GM21529 (cell line): ENCODE data around the gene NRP2.

Experiments
- ATAC-seq: cut with Tn5 transposase; IDR thresholded peaks from one replicate; pipeline ENCODE4 v1.9.1; 2021; ENCODE audit not compliant: unreplicated experiment

The NRP2 gene

DNA sequence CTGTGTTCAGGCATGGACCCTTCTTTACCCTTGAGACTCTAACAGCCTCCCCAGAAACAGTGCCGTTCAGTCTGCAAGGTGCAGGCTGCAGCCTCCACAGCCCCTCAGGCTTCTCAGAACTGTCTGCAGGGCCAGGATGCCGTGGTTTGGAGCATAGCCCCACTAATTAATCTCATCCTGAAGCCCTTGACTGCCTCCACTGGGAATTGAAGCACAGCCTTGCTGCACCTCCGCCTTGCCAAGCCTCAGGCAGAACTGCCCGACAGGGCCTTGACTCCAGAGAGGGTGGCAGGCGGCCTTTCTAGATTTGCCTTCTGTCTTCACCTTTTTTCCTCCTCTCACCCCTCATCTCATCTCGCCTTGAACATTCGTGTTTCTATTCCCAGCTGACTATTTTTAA lies 119.8 kb downstream of the NRP2 start:
- ATAC-seq = no peak

DNA sequence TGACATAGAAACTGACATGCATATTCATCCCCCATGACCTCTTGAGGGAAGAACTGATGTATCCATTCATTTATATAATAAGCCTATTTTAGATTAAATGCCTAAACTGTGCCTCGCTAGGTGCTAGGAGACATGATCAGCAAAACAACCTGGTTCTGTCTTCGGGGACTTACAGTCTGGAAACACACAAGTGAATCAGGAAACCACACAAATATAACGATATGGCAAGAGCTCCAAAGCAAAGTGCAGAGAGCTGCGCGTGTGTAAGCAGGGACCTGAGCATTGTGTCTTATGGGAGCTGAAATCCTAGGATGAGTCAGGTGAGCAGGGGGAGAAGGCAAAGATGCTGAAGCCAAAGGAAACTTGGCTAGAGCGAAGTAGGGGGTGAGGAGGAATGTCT lies 120.6 kb downstream of the NRP2 start:
- no peak for ATAC-seq

DNA sequence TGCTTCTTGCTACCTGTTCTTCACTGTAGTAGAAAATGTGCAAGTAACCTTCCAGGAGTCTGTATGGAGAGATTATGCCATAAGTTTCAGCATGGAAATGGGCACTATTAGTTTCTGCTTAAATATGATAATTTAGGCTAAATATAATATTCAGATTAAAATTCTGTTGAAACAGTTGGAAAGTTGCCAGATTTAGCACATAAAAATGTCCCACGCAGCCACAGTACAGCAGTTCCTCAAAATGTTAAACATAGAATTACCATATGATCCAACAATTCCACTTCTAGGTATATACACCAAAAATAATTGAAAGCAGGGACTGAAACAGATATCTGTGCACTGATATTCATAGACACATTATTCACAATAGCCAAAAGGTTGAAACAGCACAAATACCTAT lies 121.2 kb downstream of the NRP2 start:
- ATAC-seq = no peak

DNA sequence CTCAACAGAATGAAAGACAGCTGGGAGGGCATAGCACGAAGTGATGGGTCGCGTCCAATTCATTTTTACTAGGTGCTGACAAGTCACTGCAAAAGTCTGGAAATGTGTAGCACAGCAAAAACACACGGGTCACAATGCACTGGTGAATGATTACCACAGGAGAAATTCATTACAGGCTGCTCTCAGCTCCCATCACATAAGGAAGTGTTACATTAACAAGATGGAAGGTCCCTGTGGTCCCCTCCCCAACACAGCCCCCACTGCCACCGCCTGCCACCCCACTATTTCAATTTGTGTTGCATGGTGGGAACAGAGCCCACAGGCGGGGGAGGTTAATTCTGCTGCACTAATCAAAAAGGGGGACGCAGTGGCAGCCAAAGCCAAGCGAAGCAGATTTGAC lies 122.8 kb downstream of the NRP2 start:
- ATAC-seq = no peak

DNA sequence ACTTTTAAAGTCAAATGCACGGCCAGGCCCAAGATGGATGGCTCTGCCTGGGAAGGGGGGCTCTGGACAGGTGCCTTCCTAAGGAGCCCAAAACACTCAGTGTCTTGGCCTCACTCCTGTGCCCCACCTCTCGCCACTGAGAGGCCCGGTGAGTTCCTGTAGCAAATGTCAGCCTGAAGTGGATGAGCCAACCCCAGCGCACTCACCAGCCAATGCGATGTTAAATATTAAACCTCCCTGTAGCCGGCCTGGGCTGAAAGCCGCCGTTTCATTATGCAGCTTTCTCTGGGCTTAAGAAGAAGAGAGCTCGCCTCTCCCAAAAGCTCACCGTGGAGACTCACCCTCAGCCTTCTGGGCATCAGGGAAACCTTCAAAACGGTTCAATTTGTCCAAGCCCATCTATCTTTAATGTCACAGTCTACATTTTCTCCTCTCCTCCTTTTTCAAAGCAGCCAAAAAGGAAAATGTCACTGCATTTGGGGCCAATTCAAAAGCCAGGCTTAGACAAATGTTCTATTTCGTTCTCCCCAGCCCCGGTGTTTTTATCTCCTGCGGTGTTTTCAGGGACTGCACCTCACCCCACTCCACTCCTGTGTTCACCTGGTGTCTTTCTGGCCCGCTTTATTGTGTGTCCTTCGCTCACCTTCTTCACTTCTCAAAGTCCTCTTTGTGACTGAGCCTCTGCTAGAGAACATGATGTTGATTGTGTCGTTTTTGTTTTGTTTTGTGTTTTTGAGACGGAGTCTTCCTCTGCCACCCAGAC lies 124.0 kb downstream of the NRP2 start:
- no peak for ATAC-seq

DNA sequence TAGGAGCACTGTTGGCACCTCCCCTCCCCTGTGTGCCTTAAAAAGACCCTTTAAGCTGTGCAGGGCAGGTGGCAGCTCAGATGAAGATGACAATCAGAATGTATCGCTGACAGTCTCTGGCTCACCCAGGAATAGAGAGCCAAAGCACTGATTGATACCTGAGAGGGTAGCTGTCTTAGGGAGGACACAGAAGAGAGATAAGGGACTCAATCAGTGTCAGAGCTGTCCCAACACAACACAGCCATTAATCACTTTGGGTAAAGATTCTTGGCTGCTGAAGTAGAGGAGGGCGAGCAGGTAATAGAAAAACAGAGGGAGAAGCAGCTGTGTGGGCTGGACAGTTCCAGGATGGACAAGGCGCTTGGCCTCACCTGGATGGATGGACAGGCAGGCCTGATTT lies 124.9 kb downstream of the NRP2 start:
- no peak for ATAC-seq

DNA sequence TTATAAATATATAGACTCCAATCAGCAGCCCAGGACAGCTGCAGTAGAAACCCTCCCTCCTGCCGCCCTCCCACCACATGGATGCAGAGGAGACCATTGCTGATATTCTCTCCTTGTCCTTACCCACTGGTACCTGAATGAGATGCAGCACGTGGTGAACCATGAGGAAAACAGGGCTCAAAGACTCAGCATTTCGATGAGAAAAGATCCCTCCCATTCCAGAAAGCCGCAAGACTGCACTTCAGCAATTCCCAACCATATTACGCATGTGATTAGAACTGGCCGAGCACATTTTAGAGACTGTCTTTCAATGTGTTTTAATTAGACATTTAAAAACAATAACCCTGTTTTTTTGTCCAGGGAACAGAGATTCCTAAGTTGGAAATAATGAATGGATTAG lies 125.5 kb downstream of the NRP2 start:
- no peak for ATAC-seq

DNA sequence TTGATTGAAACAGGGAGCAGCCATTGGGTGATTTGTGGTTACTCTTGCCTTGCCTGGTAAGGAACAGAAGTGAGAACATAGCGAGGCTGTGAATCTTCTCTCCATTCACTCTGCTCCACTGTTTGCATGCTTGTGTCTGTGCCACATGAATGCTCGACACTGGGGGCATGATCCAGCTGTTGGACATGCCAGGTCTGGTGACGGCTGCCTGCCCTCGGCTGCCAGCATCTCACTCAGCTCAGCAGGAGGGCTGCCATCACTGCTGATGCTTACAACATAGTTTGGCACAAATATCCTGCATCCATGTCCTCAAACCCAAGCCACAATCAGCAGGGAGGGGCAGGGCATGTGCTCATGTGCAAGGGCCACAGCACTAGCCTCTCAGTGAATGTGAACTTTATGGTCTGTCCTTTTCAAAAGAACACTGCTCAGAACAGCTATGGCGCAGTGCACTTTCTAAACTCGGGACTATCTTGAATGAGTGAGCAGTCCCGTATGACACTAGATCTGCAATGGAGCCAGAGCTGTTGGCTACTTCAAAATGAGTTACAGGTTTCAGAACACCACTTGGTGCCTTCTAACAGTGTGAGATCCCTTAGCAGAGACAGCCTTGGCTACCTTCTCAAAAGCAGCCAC lies 126.3 kb downstream of the NRP2 start:
- no peak for ATAC-seq

DNA sequence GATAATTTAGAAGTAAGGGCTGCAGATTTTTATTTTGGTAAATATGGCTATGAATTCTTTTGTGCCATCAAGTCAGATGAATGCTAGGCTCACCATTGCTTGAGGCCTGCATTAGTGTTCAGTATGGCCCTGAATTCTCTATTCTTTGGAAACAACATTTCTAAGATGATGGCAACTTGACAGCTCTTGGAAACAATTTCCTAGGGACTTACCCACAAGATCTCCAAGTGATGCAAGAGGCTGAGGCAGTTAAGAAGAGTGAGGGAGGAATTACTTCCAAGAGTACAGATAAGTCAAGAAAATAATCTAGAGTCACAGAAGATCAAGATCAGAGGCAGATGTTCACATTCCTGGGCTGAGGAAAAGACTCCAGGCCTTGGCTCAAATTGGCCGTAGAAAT lies 129.1 kb downstream of the NRP2 start:
- ATAC-seq = no peak

DNA sequence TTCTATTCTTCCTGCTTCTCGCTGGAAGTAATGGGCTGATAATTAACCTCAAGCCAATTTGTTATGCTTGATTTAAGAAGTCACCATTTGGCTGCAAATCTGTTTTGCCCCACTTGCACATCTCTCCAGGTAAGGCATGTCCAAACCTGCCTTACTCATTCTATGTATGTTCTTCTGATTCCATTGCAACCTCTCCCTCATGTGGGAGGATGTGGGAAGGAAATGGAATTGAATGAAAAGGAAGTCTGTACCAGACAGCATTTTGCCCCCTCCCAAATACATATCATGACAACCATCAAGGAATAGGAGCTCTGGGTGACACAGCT lies 131.7 kb downstream of the NRP2 start:
- no peak for ATAC-seq

DNA sequence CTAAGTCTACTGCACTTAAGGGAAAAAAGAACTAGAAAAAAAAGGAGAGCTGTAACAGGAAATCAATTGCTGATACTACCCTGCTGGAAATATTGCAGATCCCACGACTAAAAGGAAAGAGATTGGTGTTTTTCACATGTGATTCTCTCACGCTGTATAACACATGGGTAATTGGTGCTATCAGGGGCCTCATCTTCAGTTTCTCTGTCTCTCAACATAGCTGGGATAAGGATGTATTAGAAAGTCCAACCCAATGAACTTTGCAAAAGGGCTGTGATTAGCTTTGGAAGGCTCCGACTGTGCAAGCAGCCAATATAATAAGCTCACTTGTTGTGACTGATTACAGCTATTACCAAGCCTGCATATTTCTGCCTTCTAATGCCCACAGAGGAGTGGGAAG lies 133.4 kb downstream of the NRP2 start:
- ATAC-seq = no peak

DNA sequence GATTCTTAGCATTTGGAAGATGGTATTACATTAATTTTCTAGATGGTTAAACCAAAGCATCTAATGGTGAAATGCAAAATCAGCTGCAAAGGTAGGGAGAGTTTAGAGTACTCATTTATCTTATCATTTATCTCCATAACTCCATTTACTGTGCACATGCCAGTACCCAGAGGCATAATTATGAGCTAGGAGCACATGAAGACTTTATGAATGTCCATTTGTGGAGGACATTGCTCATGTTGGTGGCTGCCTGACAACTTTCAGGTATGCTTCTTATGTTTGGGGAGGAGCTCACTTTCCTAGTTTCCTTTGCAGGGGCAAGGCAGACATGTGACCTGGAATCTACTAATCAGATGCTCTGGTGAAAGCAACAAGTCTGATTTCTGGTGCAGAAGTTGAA lies 134.0 kb downstream of the NRP2 start:
- no peak for ATAC-seq

DNA sequence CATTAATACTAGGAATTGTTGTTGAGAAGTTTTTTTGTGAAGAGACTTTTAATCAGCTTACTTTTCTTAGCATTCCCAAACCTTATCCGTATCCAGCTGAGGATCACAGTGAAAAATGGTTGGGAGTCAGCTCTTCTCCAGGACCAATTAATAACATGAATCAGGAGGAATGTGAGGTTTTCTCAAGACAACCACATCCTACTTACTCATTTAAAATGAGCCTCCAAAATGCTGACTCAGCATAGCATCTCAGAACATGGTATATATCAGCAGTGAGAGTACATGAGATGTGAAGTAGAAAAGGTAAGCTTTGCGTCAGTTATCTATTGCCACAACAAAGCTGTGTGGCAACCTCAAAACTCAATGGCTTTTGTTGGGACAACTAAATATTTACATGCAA lies 140.3 kb downstream of the NRP2 start:
- ATAC-seq = no peak

DNA sequence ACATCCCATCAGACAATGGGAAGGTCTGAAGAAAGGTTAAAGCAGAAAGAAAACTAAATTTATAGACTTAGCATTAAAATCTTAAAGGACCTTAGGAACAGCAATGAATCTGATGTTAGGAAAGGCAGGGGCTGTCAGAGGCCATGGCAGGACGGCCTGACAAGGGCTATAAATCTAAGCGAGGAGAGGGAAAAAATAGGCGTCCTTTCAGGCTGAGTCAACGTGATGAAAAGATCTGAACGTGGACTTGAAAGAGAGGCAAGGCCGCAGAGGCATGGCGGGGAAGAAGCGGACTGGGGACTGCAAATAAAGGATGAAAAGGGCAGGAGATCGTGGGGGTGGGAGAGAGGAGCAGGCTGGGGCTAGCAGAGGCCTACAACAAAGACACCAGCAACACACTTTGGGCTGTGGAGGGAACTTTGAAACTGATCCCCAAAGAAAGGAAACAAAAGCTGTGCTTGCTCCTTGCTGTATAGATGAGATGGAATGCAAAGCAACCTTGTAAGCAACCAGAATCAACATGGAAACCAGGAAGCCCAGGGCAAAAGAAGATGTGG lies 145.6 kb downstream of the NRP2 start:
- no peak for ATAC-seq

DNA sequence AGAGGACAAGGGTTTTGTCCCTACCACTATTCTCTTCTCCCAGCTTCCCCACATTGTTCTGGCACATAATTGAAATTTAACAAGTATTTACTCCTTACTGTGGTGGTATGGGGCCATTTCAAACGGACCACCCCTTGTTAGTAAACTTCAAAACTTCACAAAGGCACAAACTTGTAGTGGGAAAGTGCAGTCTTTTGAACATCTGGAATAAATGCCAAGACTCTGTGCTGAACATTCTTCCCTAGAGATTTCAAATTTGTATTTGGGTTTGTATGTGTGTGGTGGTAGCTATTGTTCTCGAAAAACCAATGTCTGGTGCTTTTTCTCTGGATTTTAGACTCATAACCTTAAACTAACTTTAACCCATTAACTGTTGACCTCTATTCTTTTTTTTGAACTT lies 151.6 kb downstream of the NRP2 start:
- no peak for ATAC-seq

DNA sequence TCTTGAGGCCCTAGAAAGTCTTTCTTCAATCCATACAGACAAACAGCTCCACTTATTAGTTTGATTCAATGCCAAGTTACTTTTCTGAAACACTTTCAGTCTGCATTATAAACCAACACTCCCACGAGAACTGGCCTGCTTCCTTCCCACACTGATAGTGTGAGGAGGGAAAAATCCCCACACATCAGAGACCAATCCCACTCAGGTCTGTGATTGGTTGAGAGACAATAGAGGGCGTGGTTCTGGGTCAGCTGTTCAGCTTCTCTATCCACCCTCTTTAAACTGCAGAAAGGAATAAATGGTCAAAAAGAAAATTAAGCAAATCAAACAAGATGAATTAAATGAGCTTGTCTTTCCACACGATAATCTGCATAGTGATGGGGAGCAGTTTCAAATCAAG lies 152.5 kb downstream of the NRP2 start:
- ATAC-seq = no peak

DNA sequence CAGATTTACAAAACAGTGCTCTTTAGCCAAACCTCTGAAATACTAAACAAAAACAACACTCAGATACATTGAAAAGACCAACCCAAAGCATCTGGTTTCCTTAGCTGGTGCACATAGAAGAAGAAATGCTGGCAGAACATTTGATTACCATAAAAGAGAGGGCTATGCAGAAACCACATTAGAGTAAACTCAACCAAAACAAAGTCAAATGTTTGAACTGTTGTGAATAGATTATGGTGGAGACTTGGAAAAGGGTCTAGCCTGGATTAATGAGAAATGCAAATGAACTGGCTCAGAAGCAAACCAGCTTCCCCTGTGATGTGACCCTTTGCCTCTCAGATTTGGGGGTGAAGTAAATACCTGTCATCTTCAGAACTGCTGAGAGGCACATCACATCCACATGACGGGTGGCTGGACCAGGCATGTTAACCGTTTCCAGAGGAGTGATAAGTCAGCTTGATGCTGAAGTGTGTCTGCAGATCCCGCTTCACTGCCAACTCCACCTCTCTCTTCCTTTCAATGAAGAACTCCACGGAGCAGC lies 153.0 kb downstream of the NRP2 start:
- ATAC-seq = no peak

DNA sequence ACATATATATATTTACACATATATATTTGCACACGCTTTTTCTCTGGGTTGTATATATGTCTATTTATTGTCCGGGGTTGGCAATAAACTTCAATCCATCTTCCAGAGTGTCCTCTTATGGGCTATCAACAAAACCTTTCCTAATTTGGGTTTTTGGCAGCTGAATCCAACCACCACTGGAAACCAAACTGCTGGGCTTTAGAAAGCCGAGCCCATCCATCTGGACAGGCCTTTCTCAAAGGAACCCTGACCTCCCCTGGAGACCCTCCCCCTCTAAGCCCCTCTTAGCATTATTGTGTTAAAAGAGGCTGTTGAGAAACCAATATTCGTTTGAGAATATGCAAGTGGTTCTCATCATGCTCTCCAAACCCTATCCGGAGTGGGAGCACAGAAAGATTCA lies 153.6 kb downstream of the NRP2 start:
- no peak for ATAC-seq

DNA sequence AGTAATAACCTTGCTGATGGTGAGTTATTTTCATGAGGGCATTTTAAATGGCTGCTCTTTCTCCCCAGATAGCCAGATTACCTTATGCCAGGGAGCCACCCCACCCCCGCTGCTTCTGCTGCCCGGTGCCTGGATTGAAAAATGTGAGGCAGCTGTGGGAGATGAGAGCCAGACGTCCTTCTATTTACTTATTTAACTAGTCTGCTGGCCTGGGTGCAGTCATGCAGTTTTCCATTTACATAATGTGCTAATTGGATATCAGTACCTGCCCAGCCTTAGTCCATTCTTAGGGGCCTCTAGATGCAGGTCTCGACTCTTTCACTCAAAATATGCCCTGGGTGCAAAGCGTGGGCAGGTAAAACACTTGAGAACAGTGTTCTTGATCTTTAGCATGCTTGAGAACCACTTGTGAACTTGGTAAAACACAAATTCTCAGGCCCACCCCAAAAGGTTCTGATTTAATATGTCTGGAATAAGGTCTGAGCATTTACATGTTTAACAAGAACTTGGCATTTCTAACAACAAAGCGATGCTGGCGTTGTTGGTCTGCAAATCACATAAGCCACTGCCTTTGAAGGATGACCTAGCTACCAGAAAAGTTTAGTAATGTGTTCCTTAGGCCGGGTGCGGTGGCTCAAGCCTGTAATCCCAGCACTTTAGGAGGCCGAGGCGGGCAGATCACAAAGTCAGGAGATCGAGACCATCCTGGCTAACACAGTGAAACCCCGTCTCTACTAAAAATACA lies 154.3 kb downstream of the NRP2 start:
- ATAC-seq = no peak

DNA sequence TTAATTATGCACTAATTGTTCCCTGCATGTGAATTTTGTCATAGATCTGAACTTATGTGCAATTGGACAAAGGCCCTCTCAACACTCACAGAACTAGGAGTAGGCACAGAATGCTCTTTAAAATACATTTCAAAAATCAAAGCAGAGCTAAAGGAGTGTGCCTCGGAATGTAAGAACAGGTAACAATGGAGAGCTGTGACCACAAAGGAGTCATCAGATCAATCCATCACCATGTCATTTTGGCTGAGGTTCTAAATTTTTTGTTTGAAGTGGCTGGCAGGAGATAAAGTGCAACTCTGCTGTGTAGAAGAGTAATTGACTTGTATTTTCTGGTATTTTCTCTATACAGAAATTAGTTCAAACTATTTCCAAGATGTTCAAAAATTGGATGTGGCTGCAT lies 155.4 kb downstream of the NRP2 start:
- ATAC-seq = no peak

DNA sequence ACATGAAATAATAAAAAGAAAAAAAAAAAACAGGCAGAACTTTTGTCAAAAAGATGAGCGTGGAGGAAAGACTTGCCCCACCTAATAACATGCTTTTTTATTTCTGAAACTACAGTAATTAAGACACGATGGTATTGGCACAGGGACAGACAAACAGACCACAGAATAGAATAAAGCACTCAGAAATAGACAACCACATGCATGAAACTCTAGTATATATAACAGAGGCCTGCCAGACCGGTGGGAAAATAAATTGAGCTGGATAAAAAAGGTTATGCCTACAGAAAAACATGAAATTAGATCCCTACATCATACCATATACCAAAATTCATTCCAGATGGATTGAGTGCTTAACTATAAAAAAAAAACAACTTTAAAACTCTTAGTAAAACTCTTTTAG lies 163.1 kb downstream of the NRP2 start:
- ATAC-seq = no peak
